ENCODE measurements around the gene TTC24.
A peak's percentile ranks its signal among the peaks of the same experiment; 100 is the strongest.
"Not testable (repeated sequence)": the region's sequence is repeated elsewhere in the genome, so short reads cannot be mapped to it uniquely, and the experiment has no call there.

The TTC24 gene

DNA sequence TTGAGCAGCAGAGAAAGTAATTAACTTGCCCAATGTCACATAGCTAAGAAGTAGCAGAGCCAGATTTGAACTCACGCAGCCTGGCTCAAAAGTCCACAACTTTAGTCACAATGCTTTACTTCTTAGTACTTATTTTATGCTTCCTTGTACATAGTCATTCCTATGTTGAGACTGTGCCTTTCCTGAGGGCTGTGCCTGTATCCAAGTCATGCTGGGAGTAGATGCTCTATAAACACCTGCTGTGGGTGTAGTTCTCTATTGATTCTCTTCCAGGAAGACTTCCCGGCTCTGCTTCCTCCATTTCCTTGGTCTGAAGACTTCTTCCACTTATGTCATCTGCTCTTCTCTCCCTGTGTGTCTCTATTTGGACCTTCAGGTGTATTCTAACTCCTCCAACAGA, 23.8 kb upstream of the TTC24 start:
- no peak for DNase-seq

DNA sequence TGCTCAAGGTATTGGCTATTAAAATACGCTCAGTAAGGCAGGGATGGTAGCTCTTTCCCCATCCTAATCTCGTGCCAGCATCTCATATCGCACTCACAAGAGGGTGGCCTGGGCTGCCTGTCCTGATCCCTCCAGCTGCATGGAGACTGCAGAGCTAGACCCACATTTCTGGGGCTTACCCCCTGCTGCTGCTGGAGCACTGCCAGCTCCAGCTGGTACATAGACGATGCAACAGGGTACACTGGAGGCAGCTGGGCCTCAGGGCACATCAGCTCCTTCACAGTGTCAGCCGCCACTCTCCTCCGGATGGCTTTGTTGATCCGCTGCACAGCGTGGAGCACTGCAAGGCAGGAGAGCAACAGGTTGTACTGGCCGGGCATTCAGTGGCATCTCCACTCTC, 23.2 kb upstream of the TTC24 start:
- DNase-seq = no peak

DNA sequence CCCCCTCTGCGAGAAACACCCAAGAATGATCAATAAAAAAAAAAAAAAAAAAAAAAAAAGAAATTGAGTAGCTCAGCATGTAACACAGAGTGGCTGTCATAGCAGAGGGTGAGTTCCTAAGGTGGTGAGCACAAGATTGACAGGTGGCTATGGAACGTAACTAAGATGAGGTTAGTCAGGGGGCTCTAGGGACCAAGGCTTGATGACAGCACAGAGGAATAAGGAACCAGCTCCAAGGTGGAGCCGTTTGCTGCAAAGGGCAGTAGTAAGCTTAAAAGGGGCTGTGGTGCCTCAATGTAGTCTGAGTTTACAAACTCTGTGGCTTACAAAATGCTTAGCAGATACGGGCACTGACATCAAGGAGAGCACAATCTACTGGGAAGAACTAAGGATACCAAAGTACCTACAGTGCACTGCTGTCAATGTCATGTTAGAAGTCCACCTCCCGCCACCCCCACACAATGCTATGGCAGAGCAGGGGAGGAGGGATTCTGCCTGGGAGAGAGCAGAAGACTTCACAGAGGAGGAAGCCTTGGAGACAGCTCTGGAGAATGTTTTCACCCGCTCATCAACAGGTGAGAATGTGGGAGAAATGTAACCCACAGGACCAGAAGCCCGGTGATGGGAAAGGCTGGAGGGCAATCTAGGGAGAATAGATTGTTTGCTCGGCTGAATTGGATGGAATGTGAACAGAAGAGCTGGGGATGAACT, 20.3 kb upstream of the TTC24 start:
- no peak for DNase-seq

DNA sequence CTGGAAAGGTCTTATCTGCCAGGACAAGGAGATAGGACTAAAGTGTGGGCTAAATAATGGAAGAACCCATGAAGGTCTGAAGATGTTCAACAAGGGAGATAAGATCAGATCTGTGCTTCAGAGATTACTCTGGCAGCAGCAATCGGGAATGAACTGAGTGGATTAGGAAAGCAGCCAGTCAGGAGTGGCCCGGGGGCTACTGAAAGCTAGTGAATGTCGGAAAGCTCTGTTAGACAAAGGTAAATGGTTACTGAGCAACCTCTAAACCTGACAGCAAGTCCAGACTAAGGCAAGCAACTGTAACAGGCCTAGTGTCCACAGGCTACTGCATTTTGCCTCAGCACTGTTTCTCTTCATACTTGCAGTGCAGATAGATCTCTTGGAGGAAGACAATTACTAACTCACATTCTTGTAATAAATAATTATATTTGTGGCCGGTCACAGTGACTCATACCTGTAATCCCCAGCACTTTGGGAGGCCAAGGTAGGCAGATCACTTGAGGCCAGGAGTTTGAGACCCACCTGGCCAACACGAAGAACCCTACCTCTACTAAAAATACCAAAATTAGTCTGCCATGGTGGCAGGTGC, 19.6 kb upstream of the TTC24 start:
- DNase-seq = no peak

DNA sequence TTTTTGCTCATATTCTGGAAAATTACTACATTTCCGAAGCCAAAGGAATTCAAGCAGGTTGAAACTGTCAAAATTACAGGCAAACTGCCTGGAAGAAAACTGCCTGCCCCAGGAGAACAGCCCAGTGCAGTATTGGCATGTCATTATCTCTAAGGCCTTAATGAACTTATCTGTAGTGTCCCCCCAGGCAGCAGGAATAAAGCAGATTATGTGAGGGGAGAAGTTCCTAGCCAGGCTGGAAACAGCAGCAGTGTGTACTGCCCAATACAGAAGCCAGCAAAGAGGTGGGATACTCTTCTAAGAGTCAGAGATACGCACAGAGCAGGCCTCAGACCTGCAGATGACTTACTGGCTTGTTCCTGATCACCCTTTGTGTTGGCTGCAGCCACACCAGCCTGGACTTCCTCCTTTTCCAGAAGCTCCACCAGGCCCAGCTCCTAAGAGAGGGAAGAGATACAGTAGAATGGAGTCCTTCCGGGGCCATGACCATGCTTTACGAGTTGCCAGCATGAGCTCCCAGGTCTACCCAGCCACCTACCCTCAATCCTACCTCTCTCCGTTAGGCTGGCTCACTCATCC, 18.8 kb upstream of the TTC24 start:
- DNase-seq = no peak

DNA sequence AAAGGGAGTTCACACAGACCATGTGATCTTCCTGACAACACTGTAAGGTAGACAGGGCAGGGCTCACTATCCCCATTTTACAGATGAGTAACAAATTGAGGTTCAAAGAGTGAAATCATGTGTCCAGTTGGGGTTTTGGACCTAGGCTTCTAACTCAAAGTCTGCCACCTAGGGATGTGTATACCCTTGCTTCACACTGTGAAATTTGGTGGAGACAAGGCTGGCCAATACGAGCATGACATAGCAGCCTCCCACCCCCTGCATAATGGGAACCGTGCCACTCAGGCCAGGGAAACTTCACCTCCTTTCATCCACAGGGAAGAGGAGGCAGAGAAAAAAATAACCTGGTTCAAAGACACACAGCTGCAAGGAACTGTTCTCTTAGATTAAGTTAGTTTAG, 14.0 kb upstream of the TTC24 start:
- DNase-seq = no peak

DNA sequence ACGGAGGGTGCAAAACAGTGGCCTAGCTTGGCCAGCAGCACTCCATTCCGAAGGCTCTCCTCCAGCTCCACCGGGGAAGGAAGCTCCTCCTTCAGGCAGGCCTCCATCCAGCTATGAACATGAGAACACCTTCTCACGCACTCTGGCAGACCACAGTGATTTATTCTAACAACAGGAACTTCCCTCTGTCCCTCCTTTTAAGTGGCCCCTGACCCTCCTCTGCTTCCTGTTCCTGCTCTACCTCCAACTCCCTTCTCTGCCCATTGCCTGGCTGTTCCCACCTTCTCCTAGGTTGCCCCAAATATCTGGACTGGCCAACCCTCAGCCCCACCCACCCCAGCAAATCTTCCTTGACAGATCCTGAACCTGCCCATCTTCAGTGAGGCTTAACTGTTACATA, 13.1 kb upstream of the TTC24 start:
- no peak for DNase-seq

DNA sequence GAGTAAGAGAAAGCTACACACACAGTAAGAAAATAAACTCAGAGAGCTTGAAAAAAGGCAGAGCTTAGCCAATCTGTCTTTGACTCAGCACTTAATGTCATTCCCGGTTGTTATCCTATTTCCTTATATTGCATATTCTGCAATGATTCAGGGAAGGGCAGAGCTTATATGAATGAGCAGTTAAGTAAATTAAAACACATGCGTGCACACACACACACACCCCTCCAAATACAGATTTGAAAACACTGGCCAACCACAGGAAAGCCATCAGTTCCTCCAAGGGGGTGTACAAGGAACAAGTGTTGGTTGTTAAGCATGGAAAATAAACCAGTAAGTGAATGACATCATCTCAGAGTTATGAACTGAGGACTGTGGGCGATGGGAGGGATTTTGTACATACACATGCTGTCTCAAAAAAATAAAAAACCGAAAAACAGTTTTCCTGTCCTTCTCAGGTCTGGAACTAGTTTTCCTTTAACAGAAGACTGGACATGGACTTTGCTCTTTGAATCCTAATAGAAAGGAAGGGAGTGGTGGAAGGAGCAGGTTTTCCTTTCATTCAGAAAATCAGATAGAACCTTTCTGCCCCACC, 8.2 kb upstream of the TTC24 start:
- DNase-seq = peak; percentile 79

DNA sequence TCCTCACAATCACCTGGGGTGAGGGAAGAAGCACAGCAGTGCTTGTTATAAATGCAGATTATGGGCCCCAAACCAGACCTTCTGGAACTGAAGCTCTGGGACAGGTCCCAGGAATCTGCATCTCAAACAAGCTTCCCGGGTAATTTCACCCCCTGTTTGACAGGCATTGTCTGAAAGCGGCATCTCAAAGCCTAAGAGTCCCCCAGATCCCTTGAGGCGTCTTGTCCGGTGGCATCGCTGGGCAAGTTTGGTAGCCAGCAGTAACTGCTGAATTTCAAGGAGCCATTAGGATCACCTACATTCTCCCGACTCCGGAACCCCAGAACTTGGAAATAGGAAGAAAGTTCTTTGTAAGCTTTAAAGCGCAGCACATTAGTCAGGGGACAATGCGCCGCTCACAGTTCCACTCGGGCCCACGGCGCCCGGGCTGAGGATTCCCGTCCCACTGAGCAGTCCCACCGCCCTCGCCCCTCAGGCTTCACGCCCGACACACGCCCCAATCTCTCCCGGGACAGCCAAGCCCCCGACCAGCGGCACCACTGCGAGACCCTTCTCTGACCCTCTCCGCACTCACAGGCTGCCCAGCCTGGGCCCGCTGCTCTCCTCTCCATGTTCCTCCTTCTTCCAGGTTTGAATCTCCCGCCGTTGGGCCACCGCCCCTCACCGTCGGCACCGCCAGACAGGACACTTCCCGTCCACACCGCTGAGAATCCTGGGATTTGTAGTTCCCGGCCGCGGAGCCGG, 7.4 kb upstream of the TTC24 start, which contains the start of gene IQGAP3:
IQGAP3 (minus strand) TSS at position 647 of the 744 bp plus-strand sequence; CDS start at position 611, 36 bp downstream.
- DNase-seq = peak; percentile 90

DNA sequence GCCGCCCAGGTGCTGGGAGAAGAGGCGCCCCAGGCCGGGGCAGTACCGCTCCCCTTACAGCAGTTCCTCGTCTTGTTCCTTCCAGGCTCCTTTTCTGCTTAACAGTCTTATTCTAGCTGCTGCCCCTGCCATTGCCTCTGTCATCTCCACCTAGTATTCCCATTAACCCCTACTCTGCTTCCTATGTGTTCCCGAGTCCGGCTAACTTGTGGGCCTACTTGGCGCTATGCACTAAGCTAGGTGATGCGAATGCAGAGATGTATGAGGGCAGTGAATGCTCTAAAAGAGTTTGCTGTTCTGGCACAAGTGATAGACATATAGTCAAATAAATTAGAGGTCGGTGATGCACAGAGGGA, 6.9 kb upstream of the TTC24 start:
- no peak for DNase-seq

DNA sequence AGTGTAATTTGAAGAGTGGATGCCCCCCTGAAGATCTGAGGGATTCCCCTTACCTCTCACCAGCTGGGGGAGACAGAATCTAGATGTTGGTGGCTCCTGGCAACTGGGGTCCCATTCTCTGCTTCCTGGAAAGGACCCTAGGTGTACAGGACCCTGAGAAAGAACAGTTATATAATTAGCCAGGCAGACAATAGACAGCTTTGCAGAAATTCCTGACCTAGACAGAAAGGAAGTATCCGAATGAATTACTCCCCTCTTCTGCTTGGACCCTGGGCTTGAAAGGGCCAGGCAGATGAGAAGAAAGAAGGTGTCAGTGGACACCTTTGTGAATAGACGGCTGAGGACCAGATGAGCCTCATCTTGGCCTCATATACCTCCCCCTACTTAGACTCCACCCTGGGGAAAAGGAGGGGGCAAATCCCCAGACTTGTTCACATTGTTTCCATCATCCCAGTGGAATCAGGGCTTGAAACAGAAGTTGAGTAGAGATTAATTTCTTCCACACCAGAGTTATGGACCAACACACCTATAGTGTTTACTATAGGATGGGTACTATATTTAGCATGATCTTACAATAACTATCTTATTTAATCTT, 5.4 kb upstream of the TTC24 start:
- DNase-seq = no peak

DNA sequence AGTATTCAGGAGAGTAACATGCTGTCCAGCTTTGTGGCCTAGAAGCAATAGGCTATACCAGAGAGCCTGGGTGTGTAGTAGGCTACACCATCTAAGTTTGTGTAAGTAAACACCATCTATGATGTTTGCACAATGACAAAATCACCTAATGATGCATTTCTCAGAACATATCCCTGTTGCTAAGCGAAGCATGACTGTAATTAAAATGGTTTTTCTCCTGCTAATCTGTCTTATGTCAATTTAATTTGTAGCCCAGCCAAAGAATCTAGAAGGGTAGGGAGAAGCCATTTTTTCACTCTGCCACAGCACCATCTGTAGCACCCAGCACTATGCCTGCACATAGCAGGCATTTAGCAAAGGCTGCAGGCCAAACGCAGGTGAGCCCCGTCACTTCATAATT, 2.0 kb upstream of the TTC24 start:
- no peak for DNase-seq

DNA sequence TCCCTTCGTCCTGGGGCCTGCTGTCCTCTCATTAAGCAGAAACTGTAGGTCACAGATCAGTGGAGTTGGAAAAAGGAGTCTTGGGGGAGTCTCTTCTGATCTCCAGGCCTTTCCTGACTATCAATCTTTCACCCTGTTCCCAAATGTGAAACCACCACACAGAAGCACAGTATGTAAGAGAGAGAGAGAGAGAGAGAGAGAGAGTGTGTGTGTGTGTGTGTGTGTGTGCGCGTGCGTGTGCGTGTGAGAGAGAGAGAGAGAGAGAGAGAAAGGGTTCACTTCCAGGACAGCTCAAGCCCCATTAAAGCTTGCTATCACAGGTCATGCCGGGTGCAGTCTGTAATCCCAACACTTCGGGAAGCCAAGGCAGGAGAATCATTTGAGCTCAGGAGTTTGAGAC, 1.5 kb upstream of the TTC24 start:
- no peak for DNase-seq

DNA sequence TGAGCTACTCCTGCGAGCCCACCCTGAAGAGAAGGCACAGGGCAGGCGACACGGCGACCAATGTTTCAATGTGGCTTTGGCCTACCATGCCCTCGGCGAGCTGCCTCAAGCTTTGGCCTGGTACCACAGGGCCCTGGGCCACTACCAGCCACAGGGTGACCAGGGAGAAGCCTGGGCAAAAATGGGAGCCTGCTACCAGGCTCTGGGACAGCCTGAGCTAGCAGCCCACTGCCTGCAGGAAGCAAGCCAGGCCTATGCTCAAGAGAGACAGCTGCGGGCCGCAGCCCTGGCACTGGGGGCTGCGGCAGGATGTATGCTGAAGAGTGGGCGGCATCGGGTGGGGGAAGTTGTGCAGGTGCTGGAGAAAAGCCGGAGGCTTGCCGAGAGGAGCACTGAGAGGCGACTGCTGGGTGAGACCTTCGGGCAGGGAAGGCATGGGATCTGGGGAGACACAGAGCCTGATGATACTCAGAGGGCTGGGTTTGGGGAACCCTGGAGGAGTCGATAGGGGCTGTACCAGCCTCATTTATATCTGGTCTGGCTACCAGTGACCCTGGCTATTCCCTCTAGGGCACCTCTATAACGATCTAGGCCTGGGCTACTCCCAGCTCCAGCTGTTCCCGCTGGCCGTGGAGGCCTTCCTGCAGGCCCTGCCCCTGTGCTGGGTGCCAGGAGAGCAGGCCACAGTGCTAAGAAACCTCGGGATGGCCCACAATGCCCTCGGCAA, 2.3 kb downstream of the TTC24 start:
- no peak for DNase-seq

DNA sequence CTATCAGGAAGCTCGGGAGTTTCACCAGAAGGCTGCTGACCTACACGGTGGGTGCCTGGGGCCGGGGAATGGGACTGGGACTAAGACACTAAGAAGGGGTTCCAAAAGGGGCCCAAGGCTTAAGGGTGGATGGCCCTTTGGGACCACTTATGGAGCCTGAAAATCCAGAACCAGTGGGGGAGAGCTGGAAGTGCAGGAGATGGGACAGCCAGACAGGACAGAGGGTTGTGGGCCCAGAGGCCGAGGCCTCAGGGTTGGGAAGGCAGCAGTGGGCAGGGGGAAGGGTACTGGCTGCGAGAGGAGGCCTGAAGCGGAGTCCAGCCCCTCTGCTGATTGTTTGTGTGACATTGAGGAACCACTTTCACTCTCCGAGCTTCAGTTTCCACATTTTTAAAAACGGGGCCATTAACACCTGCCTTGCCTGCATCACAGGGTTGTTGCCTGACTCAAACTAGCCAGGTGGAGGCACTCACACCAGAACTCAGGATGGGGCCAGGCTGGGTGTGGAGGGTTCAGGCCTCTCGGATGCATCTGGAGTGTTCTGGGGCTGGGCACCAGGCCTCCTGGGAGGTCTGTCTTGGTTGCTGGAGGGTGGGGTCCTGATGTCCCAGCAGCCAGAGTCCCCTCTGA, 3.0 kb downstream of the TTC24 start:
- DNase-seq = no peak

DNA sequence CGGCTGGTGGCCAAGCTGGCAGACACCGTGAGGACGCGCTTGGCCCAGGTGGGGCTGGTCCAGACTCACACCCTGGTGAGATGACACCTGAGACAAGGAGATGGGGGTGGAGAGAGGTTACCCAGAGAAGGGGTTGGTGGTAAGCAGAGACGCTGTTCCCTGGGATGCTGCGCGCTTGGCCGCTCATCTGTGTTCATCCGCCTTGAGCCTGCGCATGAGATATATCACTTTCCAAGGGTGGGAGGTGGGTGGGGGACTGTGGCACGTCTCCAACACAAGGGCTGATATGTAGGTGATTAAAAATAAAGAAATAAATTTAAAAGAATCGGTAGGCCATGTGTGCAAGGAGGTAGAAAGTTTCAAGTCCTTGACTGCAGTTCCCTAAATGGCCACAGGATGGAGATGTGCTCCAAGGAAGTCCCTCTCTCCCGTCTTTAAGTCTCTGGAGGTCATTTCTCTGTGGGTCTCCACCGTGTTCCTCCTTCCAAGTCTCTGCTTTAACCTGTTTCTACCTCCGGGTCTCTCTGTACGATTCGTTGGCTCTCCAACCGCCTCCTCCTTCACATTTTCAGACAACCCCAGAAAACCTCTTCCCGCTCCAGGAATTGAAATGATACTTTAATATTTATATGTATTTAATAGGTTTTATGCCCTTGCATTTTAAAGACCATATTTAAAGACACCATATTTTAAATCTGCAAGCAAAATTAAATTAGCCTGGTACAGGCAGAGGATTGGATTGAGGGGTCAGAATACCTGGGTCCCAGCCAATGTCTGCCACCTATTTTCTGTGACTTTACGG, 4.5 kb downstream of the TTC24 start:
- peak; percentile 80 for DNase-seq

DNA sequence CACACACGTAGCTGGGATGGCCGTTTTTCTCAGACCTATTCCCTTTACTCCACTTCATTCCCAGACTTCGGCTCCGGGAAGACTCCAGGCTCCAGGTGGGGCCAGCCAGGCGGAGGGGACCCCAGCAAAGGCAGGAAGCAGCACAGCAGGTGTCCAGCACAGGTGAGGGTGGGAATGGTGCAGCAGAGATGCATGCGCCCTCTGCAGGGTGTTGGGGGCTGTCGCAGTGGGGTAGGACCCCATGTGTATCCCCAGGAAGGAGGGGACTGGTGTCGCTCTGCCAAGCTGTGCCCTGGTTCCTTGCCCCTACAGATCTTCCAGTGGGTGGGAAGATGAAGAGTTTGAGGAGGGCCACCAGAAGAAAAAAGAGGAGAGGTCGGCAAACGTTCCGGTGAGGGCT, 5.3 kb downstream of the TTC24 start:
- no peak for DNase-seq

DNA sequence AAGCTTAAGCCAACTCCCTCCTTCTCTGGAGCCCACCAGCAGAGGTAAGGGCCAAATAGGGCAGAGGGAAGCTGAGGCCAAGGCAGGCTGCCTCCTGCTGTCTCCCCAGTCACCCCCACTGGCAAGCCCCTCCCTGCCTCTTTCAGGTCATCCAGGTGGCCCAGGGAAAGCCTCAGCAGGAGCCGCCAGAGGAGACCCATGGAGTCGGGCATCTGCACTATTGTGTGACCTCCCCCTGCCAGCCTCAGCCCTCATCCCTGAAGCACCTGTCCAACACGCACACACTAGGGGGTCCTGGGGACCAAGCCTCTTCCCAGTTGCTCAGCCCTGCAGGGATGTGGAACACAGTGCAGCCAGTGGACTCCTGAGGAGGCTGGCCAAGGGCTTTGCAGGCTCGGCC, 6.8 kb downstream of the TTC24 start:
- no peak for DNase-seq

DNA sequence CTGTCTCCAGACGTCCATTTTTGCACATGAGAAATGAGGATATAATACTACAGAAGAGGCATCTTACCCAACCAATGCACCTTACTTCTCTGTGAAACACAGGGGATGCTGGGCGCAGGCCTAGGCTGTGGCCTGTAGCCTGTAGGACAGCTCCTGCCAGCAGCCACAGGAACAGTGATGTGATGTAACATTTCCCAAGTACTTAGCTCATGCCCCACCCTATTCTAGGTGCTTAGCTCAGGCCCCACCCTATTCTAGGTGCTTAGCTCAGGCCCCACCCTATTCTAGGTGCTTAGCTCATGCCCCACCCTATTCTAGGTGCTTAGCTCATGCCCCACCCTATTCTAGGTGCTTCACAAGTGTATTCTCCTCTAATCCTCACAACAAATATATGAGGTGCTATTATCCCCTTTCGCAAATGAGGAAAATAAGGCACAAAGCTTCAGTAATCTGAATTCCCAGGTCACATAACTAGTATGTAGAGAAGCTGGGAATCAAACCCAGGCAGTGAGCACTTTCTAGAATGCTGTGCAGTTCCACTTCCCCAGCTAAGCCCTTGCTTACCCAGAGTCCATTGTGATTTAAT, 7.5 kb downstream of the TTC24 start:
- no peak for DNase-seq

DNA sequence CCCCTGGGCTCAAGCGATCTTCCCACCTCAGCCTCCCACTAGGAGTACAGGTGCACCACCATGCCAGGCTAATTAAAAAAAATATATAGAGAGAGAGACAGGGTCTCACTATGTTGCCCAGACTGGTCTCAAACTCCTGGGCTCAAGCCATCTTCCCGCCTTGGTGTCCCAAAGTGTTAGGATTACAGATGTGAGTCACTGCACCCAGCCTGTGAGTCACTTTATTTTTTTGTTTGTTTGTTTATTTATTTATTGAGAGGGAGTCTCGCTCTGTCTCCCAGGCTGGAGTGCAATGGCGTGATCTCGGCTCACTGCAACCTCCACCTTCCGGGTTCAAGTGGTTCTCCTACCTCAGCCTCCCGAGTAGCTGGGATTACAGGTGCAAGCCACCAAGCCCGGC, 8.4 kb downstream of the TTC24 start:
- DNase-seq = not testable (repeated sequence)

DNA sequence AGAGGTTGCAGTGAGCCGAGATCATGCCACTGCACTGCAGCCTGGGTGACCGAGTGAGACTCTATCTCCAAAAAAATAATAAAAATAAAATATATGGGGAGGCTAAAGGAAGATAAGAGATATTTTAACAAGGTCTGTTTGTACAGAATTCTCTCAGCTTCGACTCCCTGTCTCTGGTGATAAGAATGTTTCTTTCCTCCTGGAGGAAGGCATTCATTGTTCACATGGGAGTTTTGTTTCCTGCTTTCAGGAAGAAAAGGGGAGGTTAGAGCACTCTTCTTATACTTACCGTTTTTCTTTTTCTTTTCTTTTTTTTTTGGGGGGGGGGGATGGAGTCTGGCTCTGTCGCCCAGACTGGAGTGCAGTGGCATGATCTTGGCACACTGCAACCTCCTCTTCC, 10.0 kb downstream of the TTC24 start:
- DNase-seq = no peak
